Mononuclear cell (primary cell): ENCODE results near the gene NLRP5. TPM values are rescaled to one million over a fixed set of nuclear protein-coding genes. Genes with fewer than 3 reads are reported as not detected.
A peak's percentile ranks its signal among the peaks of the same experiment; 100 is the strongest.
"Not testable (repeated sequence)": the region's sequence is repeated elsewhere in the genome, so short reads cannot be mapped to it uniquely, and the experiment has no call there.

Experiments
- H3K27me3 ChIP-seq: 2 replicates; pipeline ENCODE4 v1.6.0; 2011; ENCODE audit warnings: low read length, control low read depth; ENCODE audit not compliant: insufficient read depth
- H3K4me1 ChIP-seq: 2 replicates; pipeline ENCODE4 v1.5.1; 2011; ENCODE audit warnings: mild to moderate bottlenecking, low read length, control low read depth; ENCODE audit not compliant: insufficient read depth
- H3K4me3 ChIP-seq: 2 replicates; pipeline ENCODE4 v1.5.1; 2011; ENCODE audit warnings: mild to moderate bottlenecking, low read length, moderate library complexity
- H3K9me3 ChIP-seq: 2 replicates; pipeline ENCODE4 v1.5.1; 2011; ENCODE audit warnings: low read depth, mild to moderate bottlenecking, control low read depth, low read length
- total RNA-seq: library from RNA; depleted of rRNA; stranded (reverse); fragments of >200 nt; gene quantifications from one replicate; pipeline ENCODE4 v1.2.3, GENCODE V29; 2012

Gene NLRP5
- total RNA-seq, 1 donor: not detected

- no peak overlapping the region for H3K4me3 ChIP-seq
- H3K4me1 ChIP-seq: peaks cover 9% of the 10 kb centered on the region
- H3K27me3 ChIP-seq: no peaks in the 10 kb centered on the region
- H3K9me3 ChIP-seq: no peaks in the 10 kb centered on the region
These were observed 114.5 kb downstream of the NLRP5 start for GRCh38 chr19:56101095-56101494.

- Histone ChIP-seq H3K4me1 (peaks cover 18% of the 10 kb centered on the region), H3K9me3 (no peaks in the 10 kb centered on the region), H3K27me3 (no peaks in the 10 kb centered on the region), H3K4me3 (no peak overlapping the region)
These were observed 115.4 kb downstream of the NLRP5 start for GRCh38 chr19:56101746-56102535.

- no peaks in the 10 kb centered on the region for H3K27me3 ChIP-seq
- H3K4me1 ChIP-seq: peaks cover 19% of the 10 kb centered on the region
- no peak overlapping the region for H3K4me3 ChIP-seq
- no peaks in the 10 kb centered on the region for H3K9me3 ChIP-seq
These were observed 116.5 kb downstream of the NLRP5 start for GRCh38 chr19:56103027-56103614.

DNA sequence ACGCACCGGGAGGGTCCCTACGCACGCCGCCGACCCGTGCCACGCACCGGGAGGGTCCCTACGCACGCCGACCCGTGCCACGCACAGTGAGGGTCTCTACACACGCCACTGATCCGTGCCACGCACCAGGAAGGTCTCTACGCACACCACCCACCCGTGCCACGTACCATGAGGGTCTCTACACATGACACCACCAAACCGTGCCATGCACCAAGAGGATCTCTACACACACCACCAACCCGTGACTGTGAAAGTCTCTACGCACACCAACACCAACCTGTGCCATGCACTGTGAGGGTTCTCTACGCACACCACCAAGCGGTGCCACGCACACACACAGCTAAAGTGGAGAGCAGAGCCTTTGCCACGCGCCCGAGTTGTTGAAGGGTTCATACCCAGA, 117.8 kb downstream of the NLRP5 start:
- Histone ChIP-seq H3K27me3 (no peaks in the 10 kb centered on the region), H3K4me3 (no peak overlapping the region), H3K4me1 (peaks cover 31% of the 10 kb centered on the region), H3K9me3 (no peaks in the 10 kb centered on the region)

- Histone ChIP-seq H3K4me3 (no peak overlapping the region), H3K4me1 (peaks cover 39% of the 10 kb centered on the region), H3K9me3 (no peaks in the 10 kb centered on the region), H3K27me3 (no peaks in the 10 kb centered on the region)
These were observed 118.6 kb downstream of the NLRP5 start for GRCh38 chr19:56105090-56105701.

DNA sequence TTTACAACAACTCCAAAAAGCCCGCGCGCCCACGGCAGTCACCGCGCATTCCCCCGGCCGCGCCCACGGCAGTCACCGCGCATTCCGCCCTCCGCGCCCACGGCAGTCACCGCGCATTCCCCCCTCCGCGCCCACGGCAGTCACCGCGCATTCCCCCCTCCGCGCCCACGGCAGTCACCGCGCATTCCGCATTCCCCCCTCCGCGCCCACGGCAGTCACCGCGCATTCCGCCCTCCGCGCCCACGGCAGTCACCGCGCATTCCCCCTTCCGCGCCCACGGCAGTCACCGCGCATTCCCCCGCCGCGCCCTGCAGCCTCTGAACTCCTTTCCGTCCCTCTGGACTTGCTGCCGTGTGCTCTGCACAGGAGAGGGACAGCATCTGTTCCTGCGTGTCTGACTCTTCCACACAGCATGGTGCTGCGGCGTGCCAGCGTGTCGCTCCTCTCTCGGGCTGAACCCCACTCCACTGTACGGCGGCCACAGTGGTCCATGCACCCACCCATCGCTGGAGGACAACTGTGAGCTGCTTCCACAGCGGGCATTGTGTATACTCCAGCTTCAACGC, 119.3 kb downstream of the NLRP5 start:
- not testable (repeated sequence) for H3K9me3 ChIP-seq, H3K4me3 ChIP-seq, H3K27me3 ChIP-seq
- peaks cover 46% of the 10 kb centered on the region for H3K4me1 ChIP-seq

- H3K4me1 ChIP-seq: peaks cover 51% of the 10 kb centered on the region
These were observed 119.8 kb downstream of the NLRP5 start for GRCh38 chr19:56106397-56106849.

GRCh38 chr19:56106993-56107392, 120.4 kb downstream of the NLRP5 start:
- no peaks in the 10 kb centered on the region for H3K27me3 ChIP-seq
- H3K4me1 ChIP-seq: peaks cover 57% of the 10 kb centered on the region
- no peaks in the 10 kb centered on the region for H3K9me3 ChIP-seq
- H3K4me3 ChIP-seq: no peak overlapping the region

More at GRCh38 chr19:56106397-56106849, 119.8 kb downstream of the NLRP5 start:
- H3K4me3 ChIP-seq: no peak overlapping the region
- H3K27me3 ChIP-seq: no peaks in the 10 kb centered on the region
- H3K9me3 ChIP-seq: no peaks in the 10 kb centered on the region

- no peaks in the 10 kb centered on the region for H3K27me3 ChIP-seq
- H3K4me3 ChIP-seq: no peak overlapping the region
- no peaks in the 10 kb centered on the region for H3K9me3 ChIP-seq
- peaks cover 65% of the 10 kb centered on the region for H3K4me1 ChIP-seq
These were observed 121.2 kb downstream of the NLRP5 start for GRCh38 chr19:56107626-56108351.

DNA sequence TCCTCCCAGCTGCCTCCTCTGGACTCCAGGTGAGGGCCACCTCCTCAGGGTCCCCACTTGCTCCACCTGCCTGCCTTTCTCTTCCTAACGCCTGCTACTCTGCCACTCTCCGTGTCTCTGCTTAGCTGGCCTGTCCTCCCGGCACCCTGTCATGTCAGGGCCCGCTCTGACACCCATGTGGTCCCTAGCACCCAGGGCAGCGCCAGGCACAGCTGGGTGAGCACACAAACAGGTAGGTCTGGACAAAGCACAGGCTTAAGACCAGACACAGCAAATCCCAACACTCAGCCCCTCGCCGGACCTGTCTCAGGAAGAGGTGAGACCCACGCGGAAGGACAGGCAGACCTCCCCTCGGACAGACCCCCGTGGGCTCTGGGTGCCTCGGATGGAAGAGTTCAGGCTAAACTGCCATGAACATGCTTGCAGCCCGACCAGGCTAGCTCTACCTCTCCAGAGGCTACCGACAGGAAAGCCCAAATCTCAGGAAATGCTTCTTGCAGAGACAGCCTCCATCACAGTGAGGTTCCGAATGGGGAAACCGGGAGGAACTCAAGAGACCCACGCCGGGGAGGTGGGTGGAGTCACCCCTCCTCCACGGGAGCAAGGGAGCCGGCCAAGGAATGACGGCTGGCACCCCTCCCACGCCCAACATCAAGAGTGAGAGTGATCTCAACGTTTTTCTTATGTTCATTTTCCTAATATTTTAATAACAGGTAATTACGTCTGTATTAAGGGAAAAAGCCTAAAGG, 122.0 kb downstream of the NLRP5 start:
- peaks cover 73% of the 10 kb centered on the region for H3K4me1 ChIP-seq
- no peak overlapping the region for H3K4me3 ChIP-seq
- H3K9me3 ChIP-seq: no peaks in the 10 kb centered on the region
- no peaks in the 10 kb centered on the region for H3K27me3 ChIP-seq

DNA sequence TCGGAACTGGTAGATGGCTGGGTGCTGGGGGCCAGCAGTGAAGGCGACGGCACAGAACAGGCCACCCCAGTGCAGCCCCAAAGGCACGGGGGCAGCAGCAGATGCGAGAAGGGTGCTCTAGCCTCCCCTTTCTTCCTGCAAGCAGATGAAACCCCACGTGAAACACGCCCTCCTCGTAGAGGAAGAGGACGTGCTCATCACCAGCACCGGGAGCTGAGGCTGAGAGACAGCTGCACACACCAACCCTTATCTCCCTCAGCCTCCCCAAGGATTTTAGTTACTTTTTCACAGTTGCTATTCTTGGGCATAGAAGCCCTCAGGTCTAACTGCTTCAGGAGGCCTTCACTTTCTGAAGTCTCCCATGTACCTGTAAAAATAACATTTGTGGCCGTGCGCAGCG, 122.7 kb downstream of the NLRP5 start:
- Histone ChIP-seq H3K27me3 (no peaks in the 10 kb centered on the region), H3K4me1 (peaks cover 79% of the 10 kb centered on the region), H3K9me3 (no peaks in the 10 kb centered on the region), H3K4me3 (no peak overlapping the region)

DNA sequence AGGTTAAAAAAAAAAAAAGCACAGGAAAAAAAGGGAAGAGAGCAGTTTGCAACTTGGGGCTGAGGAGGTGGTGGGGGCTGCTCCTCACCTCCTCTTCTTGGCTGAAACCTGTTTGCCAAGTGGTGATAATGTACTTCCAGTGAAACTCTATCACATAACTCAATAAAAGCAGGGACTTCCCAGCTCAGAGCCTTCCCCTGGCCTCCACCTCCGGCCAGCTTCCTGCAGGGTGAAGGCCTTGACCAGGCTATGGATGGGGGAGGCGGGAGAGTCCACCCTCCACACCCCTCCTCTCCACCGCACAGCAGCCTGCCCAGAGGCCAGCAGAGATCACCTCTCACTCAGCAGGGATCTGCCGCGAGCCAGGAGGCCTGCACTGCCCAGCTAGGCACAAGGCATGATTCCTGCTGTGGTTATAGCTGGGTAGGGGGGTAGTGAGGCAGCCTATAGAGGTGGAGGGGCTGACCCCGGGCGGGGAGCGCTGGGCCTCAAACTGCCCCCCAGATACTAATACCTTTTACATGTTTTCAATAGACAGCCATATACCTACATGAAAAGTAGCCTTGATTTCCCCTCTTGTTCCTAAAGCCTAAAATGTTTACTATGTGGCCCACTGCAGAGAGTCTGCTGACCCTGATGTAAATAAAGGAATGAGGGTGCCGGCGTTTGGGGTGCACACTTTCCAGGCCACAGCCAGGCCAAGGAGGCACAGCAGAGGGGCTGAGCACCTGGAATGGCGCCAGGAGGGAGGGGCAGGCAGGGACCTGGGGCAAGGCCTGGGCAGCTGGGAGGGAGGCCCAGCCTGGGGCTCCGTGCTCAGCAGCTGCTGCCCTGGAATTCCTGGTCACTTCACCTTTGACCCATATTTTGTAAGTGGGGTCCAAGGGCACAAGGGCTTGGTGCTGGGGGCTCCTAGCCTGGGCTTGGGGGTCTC, 124.2 kb downstream of the NLRP5 start:
- Histone ChIP-seq H3K27me3 (no peaks in the 10 kb centered on the region), H3K4me3 (peak overlapping the region; percentile 8), H3K4me1 (peaks cover 88% of the 10 kb centered on the region), H3K9me3 (no peaks in the 10 kb centered on the region)
